ENCODE results near the gene STRADA. TPM values are rescaled to one million over a fixed set of nuclear protein-coding genes. Genes with fewer than 3 reads are reported as not detected.

Gene STRADA
- total RNA-seq, 1 donor from 2014 or later: 55.9 TPM

- no peaks in the 10 kb centered on the region for H3K27me3 Mint-ChIP-seq (ENCODE audit: low read depth)
- no peak overlapping the region for H3K27ac Mint-ChIP-seq (ENCODE audit: unreplicated experiment)
- H3K9me3 Mint-ChIP-seq: no peaks in the 10 kb centered on the region
- DNase-seq (ENCODE audit: low read depth, low spot score): no peak
- H3K4me1 Mint-ChIP-seq: peaks cover 44% of the 10 kb centered on the region
- no peak for TF ChIP-seq CTCF (conservative IDR thresholded peaks at IDR 0.05)
- H3K36me3 Mint-ChIP-seq (ENCODE audit: low read depth): no peaks in the 10 kb centered on the region
- H3K4me3 Mint-ChIP-seq: no peak overlapping the region
Observed at GRCh38 chr17:63679214-63679613, 62.4 kb downstream of the STRADA start.

GRCh38 chr17:63676584-63676983, 65.0 kb downstream of the STRADA start:
- H3K36me3 Mint-ChIP-seq (ENCODE audit: low read depth): no peaks in the 10 kb centered on the region
- H3K4me1 Mint-ChIP-seq: peaks cover 33% of the 10 kb centered on the region
- H3K9me3 Mint-ChIP-seq: no peaks in the 10 kb centered on the region
- no peaks in the 10 kb centered on the region for H3K27me3 Mint-ChIP-seq (ENCODE audit: low read depth)
- TF ChIP-seq CTCF (conservative IDR thresholded peaks at IDR 0.05): no peak
- no peak overlapping the region for H3K27ac Mint-ChIP-seq (ENCODE audit: unreplicated experiment)
- DNase-seq (ENCODE audit: low read depth, low spot score): no peak
- H3K4me3 Mint-ChIP-seq: no peak overlapping the region

- H3K4me3 Mint-ChIP-seq: no peak overlapping the region
- H3K36me3 Mint-ChIP-seq (ENCODE audit: low read depth): no peaks in the 10 kb centered on the region
- peaks cover 26% of the 10 kb centered on the region for H3K4me1 Mint-ChIP-seq
- no peak overlapping the region for H3K27ac Mint-ChIP-seq (ENCODE audit: unreplicated experiment)
- no peaks in the 10 kb centered on the region for H3K9me3 Mint-ChIP-seq
- H3K27me3 Mint-ChIP-seq (ENCODE audit: low read depth): no peaks in the 10 kb centered on the region
- TF ChIP-seq CTCF (conservative IDR thresholded peaks at IDR 0.05): no peak
- no peak for DNase-seq (ENCODE audit: low read depth, low spot score)
Observed at GRCh38 chr17:63675607-63676546, 65.7 kb downstream of the STRADA start.

GRCh38 chr17:63675231-63675606, 66.4 kb downstream of the STRADA start:
- no peak overlapping the region for H3K27ac Mint-ChIP-seq (ENCODE audit: unreplicated experiment)
- peaks cover 22% of the 10 kb centered on the region for H3K4me1 Mint-ChIP-seq
- H3K36me3 Mint-ChIP-seq (ENCODE audit: low read depth): no peaks in the 10 kb centered on the region
- H3K9me3 Mint-ChIP-seq: no peaks in the 10 kb centered on the region
- H3K27me3 Mint-ChIP-seq (ENCODE audit: low read depth): no peaks in the 10 kb centered on the region
- no peak for DNase-seq (ENCODE audit: low read depth, low spot score)
- H3K4me3 Mint-ChIP-seq: no peak overlapping the region
- TF ChIP-seq CTCF (conservative IDR thresholded peaks at IDR 0.05): no peak

GRCh38 chr17:63672856-63673255, 68.7 kb downstream of the STRADA start:
- no peak for TF ChIP-seq CTCF (conservative IDR thresholded peaks at IDR 0.05)
- Mint-ChIP-seq H3K4me3 (no peak overlapping the region), H3K27ac (ENCODE audit: unreplicated experiment) (no peak overlapping the region), H3K4me1 (peaks cover 16% of the 10 kb centered on the region), H3K27me3 (ENCODE audit: low read depth) (no peaks in the 10 kb centered on the region), H3K9me3 (no peaks in the 10 kb centered on the region), H3K36me3 (ENCODE audit: low read depth) (no peaks in the 10 kb centered on the region)
- DNase-seq (ENCODE audit: low read depth, low spot score): no peak
